Posterior vena cava (tissue), 2 donors: Measurements from ENCODE around the gene DGLUCY. TPM values are rescaled to one million over a fixed set of nuclear protein-coding genes. Genes with fewer than 3 reads are reported as not detected.
A peak's percentile ranks its signal among the peaks of the same experiment; 100 is the strongest.
"Not testable (repeated sequence)": the region's sequence is repeated elsewhere in the genome, so short reads cannot be mapped to it uniquely, and the experiment has no call there.

Source experiments
- DNase-seq: peaks from one replicate; pipeline ENCODE4 v3.0.0-alpha.2; 2020; ENCODE audit warnings: low spot score
- intact Hi-C, 2 donors: fragments of 100-400 bp; cut with DNase I; formaldehyde crosslinking; loops; one replicate each; pipeline versions ENCODE4 v1.14.1 to v1.14.2; 2022 to 2023
- total RNA-seq, 2 donors: library from RNA; stranded (reverse); fragmentation: NEBNext Ultra II Directional; extraction: Animal tissue kit (Norgen Biotek cat#: 25700); gene quantifications; one replicate each; pipeline ENCODE4 v1.2.1, GENCODE V29; 2021
- donor health status: DM: yes; HTN: yes; CAD: no.
- donor health status: DM: yes; HTN: yes; CAD: no.

Gene DGLUCY
- total RNA-seq, 2 donors from 2014 or later: 36.2 to 44.4 TPM

DNA sequence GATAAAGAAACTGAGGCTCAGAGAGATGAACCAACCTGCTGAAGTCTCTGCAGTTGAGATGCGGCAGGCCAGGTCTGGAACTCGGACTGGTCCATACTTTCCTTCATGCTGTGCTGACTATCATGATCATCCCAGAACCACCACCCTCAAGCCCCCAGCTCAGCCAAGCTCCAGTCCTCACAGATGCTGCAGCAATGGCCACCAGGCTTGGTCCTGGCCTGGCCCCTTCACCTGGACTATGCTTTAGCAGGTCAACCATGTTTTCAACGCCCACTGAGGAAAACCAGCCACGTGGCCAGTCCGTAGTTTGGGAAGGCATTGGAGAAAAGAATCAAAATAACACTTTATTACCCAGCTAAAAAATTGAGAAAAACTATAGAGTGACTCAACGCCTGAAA, 129.2 kb downstream of the DGLUCY start:
- intact Hi-C loops: no loop called here

DNA sequence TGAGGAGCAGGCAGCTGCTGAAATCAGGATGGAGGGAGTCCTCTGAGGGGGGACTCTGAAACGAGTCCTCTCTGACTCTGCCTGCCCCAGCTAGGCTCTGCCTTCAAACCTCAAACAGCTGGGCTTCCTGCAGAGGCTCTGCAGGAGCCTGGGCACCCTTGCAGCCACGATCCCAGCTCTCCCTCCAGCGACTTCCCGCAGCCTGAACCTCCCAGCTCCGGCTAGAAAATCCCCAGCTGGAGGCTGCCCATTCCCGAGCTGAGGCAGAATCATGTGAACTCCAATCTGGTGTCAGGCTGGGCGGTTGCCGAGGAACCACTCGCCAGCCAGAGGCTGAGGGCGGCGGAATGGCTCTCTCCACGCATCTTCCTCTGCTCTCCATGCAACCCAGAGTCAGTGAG, 130.6 kb downstream of the DGLUCY start, which contains the start of gene GPR68:
TSS of gene GPR68 (minus strand) at position 204 of the 401 bp plus-strand sequence. CDS start 9,654 bp downstream, outside the sequence.
- DNase-seq: peak; percentile 92
- intact Hi-C loops: no loop called here

More for the DNA sequence above, 129.2 kb downstream of the DGLUCY start:
- DNase-seq: no peak

DNA sequence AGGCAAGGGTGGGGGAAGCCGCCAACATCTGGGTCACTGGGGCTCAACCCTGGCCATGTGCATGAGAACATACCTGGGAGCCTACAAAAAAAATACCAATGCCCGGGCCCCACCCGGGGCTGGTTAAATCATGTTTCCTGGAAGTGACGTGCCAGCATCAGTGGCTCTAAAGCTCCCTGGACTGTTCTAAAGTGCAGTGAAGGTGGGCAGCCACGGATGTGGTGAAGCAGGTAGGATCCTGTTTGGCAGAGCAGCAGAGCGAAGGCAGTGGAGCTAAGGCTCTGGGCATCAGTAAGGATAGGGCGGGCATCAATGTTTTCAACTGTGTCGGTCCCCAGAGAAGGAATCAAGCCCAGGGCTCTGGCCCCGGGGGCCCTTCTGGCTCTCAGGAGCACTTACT, 131.2 kb downstream of the DGLUCY start:
- intact Hi-C loops: no loop called here
- DNase-seq: no peak

DNA sequence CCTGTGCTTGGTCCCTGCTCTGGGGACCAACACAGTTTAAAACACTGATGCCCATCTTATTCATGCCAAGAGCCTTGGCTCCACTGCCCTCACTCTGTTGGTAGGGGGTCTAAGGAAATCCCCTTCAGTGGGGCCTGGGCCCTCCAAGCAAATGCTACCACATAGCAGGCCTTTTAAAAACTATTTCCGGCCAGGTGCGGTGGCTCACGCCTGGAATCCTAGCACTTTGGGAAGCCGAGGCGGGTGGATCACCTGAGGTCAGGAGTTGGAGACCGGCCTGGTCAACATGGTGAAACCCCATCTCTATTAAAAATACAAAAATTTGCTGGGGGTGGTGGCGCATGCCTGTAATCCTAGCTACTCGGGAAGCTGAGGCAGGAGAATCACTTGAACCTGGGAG, 131.7 kb downstream of the DGLUCY start:
- intact Hi-C loops, DNase-seq: not testable (repeated sequence)

DNA sequence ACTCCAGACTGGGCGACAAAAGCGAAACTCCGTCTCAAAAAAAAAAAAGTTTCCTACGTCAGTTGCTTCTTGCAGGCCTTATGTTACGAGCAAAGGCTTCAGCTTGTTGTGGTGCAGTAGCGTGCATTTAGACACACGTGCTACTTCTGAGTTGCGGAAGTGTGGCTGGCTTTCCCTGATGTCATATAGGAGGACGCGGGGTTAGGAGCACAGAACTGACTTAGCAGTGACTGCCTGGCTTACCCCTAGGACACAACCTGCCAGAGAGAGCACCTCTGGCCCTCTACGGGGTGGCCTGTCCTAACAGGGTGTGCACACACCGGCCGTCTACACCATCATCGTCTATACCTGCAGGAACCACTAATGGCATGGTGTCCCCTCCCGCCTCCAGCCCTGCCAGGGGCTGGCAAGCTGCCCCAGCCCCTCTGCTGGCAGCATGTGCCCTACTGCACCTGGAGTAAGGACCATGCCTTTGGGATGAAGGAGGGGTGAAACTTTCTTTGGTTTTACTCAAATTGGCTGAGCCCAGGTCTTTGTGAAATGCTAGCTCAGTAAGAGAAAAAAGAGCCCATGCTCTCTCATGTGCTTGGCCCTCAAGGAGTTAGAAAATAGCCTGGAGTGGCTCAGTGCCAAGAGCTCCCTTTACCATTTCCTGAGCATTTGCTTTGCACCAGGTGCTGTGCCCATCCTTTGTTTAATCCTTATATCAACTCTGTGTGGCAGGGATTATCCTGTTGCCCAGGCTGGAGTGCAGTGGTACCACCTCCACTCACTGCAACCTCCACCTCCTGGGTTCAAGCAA, 132.4 kb downstream of the DGLUCY start:
- intact Hi-C loops: no loop called here
- no peak for DNase-seq

DNA sequence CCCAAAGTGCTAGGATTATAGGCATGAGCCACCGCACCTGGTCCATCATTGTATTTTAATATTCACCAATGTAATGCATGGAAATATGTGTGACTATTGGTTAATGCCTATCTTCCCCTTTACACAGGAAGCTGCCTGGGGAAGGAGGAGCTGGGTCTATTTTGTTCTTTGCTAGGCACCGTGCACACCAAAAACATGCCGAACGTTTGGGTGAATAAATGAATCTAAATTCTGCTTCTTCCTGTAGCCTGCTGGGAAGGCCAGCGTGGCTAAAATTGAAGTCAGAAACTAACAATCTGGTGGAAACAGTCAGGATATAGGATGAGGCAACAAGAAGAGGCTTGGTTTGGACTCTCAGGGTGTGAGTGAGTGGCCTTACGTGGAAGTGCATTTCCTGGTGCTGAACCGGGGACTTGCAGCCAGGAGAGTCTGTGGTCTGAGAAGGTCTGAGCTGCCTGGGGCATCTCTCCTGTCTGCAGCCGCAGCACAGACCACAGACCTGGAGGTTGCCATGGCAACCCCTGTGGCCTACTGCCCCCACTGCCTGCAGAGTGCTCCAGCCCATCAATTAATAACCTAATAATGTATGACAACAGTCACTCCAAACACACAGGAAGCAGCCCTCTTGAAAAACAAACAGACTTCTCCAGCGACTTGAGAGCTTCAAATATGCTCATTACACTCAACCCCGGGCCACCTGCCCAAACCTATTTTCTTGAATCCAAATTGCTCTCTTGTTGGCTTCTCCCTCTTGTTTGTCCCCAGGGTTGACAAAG, 136.2 kb downstream of the DGLUCY start:
- intact Hi-C loops: no loop called here
- DNase-seq: no peak

DNA sequence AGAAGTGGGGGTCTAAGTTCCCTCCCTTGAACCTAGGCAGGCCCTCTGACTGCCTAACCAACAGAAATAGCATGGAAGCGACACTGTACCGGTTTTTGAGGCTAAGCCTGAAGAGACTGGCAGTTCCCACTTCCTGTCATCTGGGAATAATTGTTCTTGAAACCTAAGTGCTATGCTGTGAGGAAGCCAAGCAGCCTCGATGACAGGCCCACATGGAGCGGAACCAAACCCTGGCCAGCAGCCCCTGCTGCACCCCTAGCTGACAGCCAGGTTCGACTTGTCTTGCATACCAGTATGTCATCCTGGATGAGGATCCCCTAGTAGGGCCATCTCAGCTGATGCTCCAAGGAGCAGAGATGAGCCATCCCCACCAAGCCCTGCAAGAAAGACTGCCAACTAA, 137.0 kb downstream of the DGLUCY start:
- intact Hi-C loops: no loop called here
- no peak for DNase-seq

DNA sequence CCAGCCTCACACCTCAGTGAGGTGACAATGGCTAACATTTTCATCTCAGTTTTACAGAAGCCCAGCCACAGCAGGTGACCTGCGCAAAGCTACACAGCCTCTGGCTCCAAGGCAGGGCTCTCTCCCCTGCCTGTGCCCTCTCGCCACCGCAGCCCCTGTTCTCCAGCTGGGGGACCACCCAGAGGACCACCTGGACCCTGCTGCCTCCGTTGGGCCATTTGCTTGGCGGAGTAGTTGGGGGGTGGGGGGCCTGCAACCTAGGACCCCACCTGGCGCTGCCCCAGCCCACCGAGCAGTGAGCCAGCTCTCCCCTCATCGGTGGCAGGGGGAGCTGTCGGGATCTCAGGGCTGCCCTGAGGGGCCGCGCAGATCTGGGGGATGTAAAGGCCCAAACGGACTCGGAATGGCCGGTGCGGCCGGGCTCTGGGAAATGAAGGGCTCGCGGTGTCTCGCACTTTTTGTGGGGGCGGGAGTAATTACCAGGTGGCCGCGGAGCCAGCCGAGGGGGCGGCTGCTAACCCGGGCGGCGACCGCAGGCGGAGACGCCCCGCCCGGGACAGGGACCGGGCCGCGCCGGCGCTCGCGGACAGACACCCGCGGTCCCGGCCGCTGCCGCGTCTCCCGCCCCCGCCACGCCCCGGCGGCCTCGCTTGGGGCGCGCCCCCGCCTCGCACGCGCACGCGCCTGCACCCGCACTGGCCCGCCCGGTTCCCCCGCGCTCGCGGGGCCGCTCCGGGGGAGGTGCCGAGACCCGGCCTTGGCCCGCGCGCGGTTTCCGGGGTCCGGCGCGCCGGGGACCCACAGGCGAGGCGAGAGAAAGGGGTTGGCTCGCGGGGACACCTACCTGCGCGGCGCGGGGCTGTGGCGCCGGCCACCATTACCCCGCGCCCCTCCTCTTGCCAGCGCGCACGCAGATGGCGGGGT, 139.3 kb downstream of the DGLUCY start:
- intact Hi-C loops: no loop called here
- no peak for DNase-seq

DNA sequence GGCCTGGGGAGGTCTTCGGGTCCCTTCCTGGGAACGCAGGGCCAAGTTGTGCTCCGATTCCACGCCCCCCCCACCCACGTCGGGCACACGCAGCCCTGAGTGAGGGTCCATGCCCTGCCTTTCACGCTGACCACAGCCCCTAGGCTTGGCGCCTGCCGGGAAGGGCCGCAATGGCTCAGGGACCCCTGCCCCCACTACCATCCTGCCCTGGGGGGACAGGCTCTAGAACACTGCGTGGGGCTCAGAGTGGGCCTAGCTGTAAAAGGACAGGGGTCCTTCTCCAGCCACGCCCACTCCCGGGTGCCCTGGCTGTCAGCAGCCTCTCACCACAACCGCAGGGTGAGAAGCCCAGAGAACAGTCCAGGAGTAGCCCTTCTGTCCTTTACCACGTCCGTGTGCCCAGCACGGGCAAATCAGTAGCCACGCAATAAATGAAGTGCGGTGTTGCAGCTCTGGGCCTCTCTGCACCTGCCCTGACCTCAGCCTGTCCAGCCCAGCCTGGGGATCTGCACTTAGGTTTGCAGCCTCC, 140.0 kb downstream of the DGLUCY start:
- no peak for DNase-seq
- intact Hi-C loops: no loop called here

DNA sequence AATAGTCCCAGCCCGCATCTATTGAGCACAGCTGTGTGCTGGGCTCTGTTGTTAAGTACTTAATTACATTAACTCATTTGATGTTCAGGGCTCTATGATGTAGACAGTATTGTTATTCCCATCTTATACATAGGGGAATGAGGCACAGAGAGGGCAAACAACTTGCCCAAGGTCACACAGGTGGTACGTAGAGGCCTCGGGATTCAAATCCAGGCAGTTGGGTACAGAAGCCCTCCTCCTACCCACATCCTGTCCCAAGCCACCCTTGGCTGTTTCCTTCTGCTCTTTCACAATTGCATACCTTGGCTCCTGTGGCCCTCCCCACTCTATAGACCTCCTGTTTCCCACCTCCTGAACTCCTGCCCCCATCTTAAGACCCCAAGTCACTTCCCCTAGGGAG, 140.6 kb downstream of the DGLUCY start:
- DNase-seq: no peak
- intact Hi-C loops: no loop called here

DNA sequence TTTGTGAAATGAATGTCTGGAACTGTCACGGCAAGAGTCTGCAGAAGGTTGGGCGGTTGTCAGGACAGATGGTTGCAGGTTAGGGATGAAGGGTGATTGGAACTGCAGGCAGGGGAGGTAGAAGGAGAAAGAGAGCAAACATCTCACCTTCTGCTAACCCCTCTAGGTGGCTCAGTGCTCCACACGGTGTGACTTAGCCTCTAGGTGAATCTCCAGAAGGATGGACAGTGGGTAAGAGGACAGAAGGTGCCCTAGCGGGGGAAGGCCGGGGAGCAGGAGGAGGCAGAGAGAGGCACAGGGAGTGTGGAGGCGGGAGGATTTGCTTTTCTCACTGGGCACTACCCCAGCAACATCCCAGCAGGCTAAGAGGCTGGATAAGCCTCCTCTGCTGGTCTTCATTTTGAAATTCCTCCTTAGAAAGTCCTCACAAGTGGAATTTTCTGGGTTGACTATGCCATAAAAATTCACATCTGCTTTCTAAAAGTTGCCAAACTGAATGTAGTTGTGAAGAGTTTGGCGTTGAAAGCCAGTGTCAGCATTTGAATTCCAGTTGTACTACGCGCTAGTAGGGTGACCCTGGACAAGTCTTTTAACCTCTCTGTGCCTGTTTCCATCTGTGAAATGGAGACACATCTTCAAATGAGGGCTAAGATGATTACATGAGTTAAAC, 141.3 kb downstream of the DGLUCY start:
- DNase-seq: no peak
- intact Hi-C loops: no loop called here

DNA sequence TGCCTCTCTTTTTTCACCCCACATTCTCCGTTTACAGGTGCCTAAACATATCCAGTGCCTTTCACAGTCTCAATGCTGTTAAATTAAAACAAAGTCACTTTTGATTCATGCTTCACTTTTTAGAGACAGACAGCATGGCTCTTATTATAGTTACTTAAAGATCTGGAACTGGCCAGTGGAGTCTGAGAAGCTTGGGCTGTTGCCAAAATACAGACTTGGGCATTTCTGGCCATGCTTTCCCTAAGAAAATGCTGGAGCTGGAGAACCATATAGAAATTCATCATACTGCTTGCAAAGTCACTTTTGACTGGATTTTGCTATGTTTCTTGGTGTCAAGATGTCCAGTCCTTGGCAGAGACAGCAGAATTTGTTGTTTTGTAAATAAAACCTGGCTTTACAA, 142.8 kb downstream of the DGLUCY start:
- DNase-seq: no peak
- intact Hi-C loops: no loop called here

DNA sequence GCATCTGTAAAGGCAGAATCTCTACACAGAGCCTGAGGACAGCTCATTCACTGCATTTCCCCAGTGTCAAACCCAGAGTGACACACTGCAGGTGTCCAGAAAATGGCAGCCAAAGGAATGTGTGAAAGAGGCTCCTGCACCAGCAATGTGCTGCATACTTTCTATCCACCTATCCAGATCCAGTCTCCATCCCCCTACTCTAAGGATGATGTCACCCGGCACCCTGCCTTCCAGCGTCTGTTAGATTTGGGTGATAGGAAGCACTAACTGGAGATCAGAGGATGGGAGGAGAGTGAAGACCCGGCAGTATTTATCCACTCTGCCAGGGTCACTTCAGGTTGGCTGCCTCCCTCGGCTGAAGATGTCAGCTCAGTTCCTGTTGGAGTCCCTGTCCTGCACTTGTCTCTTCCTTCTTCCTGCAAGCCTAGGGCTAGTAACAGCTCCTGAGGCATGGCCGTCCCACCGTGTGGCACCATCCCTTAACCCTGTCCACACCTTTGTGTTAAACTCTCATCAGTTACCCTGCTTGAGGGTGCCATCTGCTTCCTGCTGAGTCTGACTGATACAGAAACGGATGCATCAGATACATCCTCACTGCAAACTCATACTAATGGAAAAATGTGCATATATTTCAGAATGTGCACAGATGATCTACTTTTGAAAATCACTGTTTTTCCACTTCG, 143.6 kb downstream of the DGLUCY start:
- DNase-seq: no peak
- intact Hi-C loops: no loop called here

DNA sequence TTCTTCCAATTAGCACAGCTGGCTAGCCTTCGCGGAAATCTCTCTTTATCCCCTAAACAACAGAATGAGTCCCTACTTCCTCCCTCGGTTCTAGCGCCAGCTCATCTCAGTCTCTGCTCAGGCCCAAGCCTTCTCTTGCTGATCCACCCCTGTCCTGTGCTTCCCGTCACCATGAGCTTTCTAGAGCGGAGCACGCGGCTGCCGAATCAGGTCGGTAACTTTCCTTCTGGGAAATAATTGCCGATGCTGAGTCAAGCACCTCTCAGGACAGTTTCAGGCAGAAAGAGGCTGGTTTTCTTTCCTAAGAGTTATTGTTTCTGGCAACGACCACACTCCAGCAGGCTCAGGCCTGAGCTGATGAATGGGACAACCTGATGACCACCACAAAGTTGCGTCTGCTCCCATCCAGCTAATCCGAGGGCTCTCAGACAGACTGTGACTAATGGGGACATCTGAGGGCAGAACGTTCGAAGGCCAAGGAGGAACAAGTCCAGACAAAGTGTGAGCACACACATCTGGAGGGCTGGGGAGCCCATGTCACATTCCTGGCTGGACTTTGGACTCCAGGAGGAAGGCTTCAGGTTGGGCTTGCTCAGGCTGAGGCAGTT, 144.2 kb downstream of the DGLUCY start:
- intact Hi-C loops: no loop called here
- peak; percentile 88 for DNase-seq

DNA sequence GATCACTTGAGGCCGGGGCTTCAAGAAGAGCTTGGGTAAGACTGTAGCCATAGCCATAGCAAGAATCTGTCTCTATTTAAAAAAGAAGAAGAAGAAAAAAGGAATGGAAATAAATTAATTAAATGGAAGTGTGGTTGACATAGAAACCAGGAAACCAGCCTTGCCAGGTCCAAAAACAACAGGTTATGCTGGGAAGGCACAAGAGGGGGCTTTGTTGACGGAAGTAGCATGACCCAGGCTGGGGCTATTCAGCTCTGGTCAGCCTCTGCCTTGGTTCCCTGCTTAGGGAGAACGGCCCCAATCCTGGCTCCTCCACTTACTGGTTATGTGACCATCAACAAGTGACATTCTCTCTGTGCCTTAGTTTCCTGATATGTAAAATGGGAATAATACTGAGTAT, 145.0 kb downstream of the DGLUCY start:
- intact Hi-C loops: no loop called here

DNA sequence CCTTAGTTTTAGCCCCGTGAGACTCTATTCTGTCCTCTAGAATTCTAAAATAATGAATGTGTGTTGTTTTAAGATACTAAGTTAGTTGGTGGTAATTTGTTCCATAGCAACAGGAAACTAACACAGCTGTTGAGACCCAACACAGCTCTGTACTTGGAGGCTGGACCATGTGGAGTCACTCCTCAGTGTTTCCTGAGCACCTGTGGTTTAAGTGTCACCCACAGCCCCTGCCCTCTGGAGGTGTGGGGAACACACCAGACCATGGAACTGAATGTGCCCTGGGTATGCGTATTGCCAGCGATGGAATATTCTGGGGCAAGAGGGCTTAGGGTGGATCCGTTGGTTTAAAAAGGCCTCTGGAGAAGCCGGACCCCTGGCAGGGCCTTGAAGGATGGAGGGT, 147.2 kb downstream of the DGLUCY start:
- DNase-seq: no peak
- intact Hi-C loops: no loop called here

More for the DNA sequence above, 145.0 kb downstream of the DGLUCY start:
- no peak for DNase-seq

DNA sequence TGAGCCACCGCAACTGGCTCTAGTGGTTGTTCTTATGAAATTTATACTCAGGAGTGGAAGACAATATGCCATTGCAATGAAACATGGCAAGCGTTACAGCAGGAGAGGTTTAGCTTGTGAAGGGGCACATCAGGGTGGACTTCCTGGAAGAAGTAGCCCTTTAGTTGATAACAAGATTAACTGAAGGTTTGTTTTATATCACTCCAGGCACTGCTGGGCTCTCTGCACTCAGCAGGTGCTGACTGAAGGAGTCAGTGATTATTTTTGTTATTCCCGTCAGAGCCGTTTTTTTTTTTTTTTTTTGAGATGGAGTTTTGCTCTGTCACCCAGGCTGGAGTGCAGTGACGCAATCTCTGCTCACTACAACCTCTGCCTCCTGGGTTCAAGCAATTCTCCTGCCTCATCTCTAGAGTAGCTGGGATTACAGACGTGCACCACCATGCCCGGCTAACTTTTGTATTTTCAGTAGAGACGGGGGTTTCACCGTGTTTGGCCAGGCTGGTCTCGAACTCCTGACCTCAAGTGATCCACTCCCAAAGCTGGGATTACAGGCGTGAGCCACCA, 148.2 kb downstream of the DGLUCY start:
- no peak for DNase-seq
- intact Hi-C loops: no loop called here

DNA sequence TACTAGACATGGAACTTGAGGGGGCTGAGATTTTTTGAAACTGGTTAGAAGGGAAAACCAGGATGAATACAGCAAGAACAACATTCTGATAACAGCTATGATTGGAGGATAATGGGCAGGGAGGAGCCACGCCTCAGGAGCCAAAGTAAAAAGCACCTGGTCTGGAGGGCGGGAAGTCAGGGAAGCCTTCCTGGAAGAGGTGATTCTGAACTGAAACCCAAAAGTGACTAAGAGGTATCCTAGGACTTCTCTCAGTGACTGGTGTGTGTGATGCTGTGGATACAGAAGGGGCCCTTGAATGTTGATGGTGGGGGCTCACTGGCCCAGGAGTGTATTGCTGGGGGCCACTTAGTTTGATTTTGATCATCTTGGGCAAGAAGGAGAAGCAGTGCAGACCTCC, 149.5 kb downstream of the DGLUCY start:
- no peak for DNase-seq
- intact Hi-C loops: no loop called here
